GM18867 (cell line): ENCODE results near the gene DNAJC18.

ENCODE experiments used
- ATAC-seq: cut with Tn5 transposase; IDR thresholded peaks from one replicate; pipeline ENCODE4 v1.9.1; 2021; ENCODE audit warnings: mild to moderate bottlenecking, moderate library complexity; ENCODE audit not compliant: unreplicated experiment

Gene DNAJC18

DNA sequence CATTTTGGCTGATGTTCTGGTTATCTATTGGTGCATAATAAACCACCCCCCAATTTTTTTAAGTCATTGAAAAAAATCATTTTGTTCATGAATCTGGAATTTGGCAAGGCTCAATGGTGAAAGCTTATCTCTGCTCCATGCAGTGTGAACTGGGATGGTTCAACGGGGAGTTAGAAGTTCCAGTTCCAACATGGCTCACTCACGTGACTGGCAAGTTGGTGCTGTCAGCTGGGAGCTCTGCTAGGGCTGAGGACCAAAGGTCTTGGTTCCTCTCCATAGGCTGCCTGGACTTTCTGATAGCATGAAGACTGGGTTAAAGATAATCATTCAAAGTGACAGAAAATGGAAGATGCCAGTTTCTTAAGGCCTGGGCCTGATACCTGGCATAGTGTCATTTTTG lies 32.4 kb downstream of the DNAJC18 start:
- no peak for ATAC-seq

DNA sequence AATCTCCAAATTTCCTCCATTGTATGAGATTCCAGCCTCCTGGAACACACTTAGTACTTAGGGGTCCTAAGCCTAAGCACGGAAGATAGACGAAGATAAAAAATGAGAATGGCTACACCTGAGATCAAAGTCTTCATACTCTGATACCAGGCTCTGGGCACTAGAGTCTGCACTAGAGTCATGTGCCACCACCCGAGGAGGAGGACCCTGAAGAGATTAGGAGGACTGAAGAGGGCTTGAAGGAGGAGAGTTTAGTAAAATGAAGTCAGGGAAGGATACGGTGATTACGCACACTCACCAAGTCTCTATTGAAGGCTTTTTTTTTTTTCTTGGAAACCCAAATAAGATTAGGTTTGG lies 34.9 kb downstream of the DNAJC18 start:
- no peak for ATAC-seq

DNA sequence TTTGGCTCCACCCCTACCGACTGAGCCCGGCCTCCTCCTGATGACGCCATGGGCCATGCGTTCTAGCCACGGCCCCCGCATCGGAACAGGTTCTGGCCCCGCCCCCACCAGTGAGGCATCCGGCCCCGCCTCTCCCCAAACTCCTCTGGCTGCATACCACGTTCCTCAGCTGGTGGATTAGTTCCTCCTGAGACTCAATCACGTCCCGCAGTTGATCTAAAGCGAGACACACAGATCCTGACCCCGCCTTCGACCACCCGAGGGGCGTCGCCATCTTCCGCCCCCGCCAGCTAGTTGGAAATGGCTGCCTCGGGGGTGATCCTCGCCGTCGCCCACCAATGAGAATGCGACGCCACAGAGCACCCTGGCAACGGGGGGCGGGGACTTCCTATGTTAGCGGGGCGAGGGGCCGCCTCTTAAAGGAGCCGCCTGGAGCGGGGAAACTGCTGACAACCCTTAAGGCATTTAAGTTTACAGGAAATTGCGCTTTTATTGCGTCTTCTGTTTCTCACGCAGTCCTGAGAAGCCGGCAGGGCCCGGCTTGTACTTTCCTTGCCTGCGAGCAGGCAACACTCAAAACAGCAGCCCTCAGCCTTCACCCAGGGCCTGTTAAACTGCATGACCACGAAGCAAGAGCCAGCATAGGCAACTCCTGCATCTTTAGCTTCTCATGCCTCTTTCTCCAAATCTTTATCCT lies 35.4 kb downstream of the DNAJC18 start, which contains the start of gene SPATA24:
SPATA24 (minus strand) TSS at position 303 of the 697 bp plus-strand sequence; CDS start at position 274, 29 bp downstream.
- peak; percentile 85 for ATAC-seq

DNA sequence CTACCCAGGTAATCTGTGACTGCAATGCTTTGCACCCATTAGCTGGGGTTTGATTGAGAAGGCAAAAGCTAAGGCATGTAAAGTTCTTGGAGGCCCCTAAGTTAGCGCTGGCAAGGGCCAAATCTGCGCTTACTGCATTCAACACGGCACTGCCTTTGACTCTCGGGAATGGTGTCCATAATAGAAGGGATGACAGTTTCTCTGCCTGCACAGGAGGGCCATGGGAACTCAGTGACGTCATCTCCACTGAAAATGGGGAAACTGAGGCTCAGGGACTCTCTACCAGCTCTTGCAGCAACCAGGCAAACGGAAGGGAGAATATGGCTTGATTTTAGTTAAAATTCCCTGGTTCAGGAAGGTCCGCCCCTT lies 35.9 kb downstream of the DNAJC18 start:
- ATAC-seq: peak; percentile 1

DNA sequence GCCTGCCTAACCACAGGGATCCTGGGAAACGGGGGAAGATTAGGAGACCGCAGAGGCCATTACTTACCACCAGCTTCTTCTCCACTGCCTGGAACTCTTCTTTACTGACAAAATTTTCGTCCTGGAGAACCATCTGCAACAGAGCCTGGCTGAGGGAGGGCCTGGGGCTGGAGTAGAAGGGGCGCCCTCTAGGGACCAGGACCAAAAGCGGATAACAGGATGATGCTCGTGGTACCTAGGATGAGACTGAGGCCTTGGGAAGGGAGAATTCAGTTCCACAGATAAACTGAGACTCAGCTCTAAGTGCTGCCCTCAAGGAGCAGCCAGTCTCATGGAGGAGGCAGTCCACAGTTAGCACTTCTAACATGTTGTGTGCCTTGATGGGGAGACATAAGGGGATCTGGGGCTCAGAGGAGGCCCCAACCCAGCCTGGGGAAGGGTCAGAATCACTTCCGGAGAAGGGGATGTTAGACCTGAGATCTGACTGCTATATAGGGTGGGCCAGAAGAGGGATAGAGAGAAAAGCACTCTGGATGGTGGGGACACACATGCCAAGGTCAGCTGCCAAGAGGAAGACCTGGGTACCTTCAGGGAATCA lies 36.7 kb downstream of the DNAJC18 start:
- no peak for ATAC-seq

DNA sequence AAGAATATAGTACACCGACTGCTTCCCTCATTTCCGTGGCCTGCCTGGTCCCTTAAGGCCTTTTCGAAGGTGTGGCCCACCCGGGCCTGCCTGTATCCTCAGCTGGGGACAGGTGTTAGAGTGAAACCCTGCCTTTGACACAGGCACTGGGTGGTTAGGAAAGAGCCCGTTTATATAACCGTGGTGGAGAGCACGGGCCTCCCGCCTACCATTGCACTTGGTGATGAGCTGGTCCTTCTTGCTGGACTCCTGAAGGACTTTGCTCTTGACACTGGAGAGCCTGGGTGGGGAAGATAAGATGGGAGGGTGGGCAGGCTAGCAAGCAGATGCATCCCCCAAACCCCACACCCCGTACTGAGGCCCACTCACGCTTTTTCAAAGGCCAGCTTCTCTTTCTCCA lies 37.8 kb downstream of the DNAJC18 start:
- no peak for ATAC-seq

DNA sequence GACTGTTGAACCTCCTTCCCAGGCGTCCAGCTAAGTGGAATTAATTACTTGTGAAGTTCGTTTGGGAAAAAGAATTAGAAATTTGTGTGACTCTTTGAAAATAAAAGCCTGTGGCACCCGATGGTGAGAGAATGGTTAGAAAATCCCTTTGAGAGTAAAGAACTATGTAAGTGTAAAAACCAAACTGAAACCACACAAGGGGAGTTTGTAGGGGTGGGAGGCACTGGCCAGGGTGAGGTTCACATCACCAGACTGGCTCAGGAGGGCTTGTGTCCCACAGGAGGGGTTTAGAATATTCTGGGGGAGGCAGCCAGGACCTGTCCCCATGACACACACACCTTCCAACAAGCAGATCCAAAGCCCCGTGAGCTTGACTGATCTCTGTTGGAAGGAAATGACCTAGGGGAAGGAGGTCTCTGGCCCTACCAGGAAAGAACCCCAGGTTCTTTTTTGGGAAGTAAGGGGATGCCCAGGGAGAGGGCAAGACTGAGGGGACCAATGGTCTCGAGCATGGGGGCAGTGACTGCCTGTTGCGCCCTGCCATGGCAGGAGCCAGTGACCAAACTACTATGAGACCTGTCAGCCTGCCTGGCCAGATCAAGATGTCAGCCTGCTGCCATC lies 39.7 kb downstream of the DNAJC18 start:
- ATAC-seq: no peak

DNA sequence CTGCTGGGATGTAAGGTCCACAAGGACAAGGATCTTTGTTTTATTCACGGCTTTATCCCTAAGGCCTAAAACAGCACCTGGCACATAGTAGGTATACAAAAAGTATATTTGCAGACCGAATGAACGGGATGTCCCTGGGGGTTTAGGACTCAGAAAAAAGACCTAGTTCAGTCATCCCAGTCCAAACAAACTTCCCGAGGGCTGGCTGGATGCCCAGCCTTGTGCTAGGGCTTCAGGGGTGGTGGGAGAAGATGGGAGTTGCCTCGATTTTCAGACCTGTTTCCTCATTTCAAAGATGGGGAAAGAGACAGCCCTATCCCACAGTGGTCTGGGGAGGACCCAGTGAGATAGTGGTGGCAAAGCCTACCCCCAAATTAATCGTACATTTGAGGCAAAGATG lies 41.4 kb downstream of the DNAJC18 start:
- no peak for ATAC-seq

DNA sequence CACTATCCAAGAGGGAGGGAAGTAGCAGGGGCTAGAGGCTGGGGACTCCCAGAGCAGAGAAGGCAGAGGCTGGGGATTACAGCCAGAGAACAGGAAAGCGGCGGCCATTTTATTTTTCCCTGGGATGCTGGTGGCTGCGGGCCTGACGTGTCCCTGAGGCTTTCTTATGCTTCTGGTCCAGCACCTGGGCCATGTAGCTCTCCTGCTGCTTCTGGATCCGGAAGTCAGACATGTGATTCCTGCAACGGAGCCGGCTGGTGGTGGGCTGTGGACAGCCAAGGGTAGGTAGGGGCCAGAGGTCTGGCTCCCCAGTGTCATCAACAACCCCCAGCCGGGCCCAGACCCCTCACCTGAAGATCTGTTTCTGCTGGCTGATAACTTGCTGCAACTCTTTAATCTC lies 42.6 kb downstream of the DNAJC18 start:
- no peak for ATAC-seq

DNA sequence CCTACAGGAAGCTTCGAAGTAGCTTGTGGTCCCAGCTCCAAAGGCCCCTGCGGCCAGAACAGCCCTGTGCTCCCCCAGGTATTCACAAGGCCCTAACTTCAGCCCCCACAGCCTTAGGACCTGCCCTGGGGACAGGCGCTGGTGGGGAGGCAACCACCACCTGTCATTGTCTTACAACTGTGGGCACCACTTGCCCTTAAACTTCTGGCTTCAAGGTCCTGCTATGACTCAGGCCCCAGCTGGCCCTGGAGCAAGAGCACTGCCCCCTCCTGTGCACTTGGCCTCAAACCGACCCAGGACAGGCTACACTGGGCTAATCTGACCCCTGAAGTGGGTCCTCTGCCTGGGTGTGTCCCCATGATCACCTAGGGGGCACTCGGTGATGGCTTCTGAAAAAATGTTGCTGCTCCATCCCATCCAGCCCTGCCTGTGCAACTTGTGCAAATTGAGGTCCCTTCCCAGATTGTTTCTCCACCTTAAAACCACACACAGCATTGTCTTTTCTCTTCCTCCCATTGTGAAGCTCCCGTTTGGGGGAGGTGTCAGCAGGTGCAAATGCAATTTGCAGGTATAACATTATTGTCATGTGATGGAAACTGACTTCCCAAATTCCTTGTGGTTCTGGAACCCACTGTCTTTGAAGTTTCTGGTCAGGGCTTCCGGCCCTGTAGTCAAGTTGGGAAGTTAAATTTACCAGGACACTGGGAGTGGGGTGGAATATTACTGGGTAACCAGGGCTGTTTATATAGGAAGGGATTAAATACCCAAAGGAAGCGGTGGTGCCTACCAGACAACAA lies 43.3 kb downstream of the DNAJC18 start:
- no peak for ATAC-seq

DNA sequence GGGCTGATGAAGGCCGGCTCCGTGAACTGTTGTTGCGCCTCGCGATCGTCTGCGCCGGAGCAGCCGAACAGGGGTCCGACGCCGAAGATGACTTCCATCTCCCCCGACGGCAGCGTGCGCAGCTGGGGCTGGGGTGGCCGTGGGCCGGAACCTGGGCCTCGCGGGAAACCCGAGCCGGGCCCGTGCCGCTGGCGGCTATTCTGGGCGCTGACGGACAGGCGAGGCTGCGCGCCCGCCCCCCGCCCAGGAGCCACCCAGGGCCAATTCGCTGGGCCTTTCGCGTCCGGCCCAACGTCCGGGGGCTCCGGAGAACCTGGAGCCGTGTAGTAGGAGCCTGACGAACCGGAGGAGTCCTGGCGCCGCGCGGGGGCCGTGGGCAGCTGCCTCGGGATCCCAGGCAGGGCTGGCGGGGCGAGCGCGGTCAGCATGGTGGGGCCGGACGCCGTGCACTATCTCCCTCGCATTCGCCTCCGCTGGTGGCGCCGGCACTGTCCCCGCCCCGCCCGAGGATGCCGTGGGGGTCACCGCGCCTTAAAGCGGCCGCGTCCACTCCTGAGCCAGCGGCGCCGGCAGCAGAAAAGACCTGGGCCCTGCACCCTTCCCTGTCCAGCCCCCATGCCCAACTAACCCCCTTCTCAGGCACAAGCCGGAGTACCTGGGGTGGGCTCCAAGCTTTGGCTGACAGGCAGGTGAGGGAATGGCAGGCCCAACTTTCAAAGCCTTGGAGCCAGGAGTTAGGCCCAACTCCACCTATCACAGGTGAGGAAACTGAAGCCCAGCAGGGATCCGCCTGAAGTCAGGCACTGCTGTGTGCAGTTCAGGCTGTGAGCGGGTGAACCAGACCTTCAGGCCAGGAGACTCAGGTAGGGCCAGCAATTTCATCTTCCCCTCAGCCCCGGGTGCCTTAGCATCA lies 44.4 kb downstream of the DNAJC18 start, which contains the start of gene PROB1:
PROB1 (minus strand) TSS at position 451 of the 913 bp plus-strand sequence; CDS start at position 428, 23 bp downstream.
- no peak for ATAC-seq

DNA sequence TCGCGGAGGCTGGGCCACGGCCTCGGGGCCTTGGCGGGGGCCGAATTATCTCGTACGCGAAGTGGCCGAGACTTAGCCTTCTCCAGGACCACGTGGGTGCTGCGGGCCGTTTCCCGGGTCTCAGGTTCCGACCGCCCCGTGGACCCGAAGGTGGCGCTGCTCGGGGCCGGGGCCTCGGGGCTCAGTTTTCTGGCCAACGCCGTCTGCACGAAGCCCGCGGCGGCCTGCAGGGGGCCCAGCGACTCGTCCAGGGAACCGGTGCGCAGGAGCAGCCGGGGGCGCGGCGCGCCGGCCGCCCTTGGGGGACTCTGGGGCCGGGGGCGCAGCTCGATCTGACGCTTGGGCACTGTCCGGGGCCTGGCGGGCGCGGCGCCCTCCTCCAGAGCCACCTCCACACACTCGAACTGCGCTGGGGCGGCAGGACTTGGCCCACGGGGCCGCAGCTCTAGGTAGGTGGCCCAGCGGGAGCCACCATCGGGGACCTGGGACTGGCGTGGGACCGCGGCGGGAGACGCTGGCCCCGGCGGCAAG lies 45.1 kb downstream of the DNAJC18 start:
- ATAC-seq: no peak

DNA sequence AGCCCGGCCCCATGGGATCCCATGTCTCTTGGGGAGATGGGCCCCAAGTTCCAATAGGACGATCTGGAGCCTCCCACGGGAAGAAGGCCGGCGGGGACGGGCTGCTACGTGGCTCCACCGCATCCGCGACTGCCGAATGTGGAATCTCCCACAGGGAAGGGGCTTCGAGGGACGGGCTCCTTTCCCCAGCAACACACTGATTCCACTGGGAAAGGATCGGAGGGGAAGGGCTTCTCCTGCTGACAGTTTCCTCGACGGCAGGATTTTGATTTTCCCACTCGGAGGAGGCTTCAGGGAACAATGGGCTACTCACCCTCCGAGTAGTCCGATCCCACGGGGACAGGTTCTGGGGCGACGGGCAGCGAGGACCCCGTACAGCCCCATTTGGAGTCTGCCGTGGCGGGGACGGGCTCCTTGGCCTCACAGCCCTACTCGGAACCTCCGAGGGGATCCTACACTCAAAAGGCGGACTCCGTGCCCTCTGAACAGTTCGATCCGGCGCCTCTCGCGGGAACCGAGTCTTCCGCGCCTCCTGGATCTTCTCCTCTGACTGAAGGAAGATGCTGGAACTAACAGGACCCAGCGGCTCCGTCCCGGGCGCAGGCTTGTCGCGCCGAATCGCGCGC lies 45.7 kb downstream of the DNAJC18 start:
- no peak for ATAC-seq

DNA sequence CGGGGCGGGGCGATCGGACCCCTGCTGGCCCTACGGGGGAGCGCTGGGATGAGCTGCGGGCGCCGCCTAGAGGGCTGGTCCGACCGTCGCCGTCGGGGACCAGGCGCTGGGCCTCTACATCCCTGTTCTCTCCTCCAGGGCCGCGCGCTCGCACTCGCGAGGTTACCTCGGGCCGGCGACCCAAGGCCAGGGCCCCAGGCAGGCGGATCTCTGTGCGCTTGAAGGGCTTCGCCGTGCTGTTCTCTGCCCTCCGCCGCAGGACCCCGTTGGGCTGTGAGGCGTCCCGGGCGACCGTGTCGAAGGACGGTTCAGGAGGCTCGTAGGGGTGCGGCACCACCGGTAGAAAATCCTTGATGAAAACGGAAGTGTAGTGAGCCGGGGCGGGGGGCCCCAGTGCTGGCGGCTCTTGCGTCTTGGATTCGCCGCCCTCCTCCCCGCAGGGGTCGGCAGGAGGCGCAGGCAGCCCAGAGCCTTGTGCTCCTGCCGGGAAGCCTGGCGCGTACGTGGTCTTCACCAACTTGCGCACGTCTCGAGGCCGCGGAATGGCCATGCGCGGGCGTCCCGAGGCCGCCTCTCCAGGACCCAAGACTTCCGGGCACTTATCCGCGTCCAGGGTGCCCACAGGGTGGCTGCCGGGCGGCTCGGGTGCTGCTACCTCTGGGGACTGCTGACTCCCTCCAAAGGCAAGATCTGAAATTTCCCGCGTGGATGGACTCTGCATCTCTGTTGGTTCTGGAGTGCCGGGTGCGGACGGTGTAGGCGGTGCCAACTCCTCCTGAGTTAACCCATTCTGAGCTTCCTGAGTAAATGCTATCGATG lies 46.4 kb downstream of the DNAJC18 start:
- ATAC-seq: peak; percentile 50

DNA sequence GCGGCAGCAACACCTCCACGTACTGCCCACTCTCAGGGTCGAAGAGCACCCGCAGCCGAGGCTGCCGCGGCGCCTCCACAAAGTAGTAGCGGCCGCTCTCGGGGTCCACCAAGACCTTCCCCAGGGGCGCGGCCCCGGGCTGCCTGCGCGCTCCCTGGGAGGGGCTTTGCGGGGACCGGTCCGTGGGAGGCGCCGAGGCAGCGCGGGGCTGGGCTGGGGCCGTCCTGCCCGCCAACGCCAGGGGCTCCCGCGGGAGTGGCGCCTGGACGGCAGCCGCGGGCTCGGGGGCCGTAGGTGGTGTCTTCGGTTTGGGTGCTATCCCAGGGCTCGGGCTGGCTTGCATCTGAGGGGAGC lies 47.0 kb downstream of the DNAJC18 start:
- no peak for ATAC-seq

DNA sequence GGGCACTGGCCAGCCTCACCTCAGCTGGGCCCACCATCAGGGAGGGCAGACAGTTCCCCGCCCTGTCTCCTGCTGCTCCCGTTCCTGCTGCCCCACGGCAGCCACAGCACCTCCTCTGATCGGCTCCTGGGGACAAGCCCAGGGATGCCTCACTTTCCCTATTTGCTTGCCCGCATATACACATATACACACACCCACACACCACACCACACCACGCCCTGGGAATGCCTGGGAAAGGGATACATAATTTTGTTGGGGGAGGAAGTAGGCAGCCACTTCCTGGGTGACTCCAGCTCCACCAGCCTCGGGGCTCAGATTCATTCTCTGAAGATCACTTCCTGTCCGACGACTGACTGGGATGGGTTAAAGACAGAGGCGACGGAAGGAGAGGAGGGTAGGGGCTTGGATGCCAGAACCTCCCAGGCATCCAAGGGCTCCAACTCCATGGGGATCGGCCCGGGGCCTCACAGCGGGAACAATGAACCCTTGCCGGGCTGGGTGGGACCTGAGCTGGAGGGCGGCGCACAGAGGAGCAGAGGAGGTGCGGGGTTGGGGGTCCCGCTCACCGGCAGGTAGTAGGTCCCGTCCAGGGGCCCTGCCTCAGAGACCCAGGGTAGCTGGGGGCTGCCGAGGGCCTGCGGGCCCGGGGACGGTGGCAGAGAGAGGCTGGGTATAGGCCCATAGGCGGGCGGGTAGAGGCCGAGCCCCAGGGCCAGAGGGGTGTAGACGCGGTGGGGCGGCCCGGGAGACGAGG lies 47.6 kb downstream of the DNAJC18 start:
- ATAC-seq: no peak

DNA sequence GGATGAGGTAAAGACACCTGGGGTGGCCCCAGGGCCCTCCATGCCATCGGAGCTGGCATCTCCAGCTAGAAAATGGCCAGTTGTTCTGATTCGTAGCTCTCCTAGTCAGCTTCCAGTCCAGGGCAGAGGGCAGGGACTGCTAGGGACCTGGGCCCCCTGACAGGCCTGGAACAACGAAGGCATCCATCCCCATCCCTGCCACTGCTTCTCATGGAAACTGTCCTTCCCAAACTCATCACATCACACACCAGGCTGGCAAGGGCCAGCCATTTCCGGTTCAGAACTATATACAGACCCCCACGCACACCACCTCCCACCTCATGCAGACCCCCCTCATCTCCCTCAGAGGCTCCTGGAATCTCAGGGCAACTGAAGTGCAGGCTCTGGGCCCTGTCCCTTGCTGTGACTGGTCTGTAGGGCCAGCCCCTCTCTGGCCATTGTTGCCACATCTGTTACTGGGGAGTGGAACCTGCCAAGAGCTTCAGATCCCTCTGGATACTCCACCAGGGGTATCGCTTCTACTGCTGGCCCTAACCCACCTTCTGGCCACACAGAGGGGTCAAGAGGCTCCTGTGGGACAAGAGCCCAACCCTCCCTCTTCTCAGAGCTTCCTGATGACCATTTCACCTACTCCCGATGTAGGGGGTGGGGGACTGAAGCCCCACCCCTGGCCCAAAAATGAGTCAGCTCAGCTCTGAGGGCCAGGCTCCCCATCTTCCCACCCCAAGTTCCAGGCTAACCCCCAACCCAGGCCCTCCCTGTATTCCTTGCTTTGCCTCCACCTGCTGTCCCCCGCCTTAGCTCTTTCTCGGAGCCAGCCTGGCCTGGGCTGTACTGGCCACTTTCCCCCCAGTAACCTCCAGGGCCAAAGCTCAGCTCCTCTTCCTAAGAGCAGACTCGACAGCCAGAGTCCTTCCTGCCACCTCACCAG lies 48.4 kb downstream of the DNAJC18 start:
- no peak for ATAC-seq
